H1 (cell line): ENCODE results near the gene CACNA2D4. TPM values are rescaled to one million over a fixed set of nuclear protein-coding genes. Genes with fewer than 3 reads are reported as not detected.

Experiments used
- CTCF ChIA-PET: fragments of 300-600 bp; sonication (Branson Sonifier 250); formaldehyde crosslinking; loops from one replicate; lab custom pipeline; 2021; ENCODE audit not compliant: partially characterized antibody; lab: Charles Lee
- POLR2A ChIA-PET: fragments of 300-600 bp; sonication (Branson Sonifier 250); formaldehyde crosslinking; loops from one replicate; lab custom pipeline; 2021; ENCODE audit warnings: inconsistent platforms; ENCODE audit not compliant: partially characterized antibody; lab: Charles Lee
- DNase-seq, 2 experiments: peaks; one replicate each; pipeline versions ENCODE4 v3.0.0 to v3.0.0-alpha.2; 2010 to 2022; ENCODE audit warnings: low spot score in 2 of 2, low read depth in 1 of 2, mixed read lengths in 1 of 2
- FAIRE-seq: peaks from 2 replicates; lab custom pipeline; 2011; peaks lifted over from hg19 to GRCh38; lab: Jason Lieb, UNC
- H2AFZ ChIP-seq: 2 replicates; pipeline ENCODE4 v1.8.1; 2012; ENCODE audit warnings: low read length, inconsistent platforms
- H2AK5ac ChIP-seq: 2 replicates; pipeline ENCODE4 v1.6.1; 2013; ENCODE audit warnings: low read depth, low read length
- H2BK120ac ChIP-seq: replicated peaks from 2 replicates; pipeline ENCODE3; 2013; ENCODE audit warnings: low read depth, low read length, inconsistent platforms
- H2BK12ac ChIP-seq: 2 replicates; pipeline ENCODE4 v1.6.1; 2013; ENCODE audit warnings: low read depth, low read length
- H2BK15ac ChIP-seq: 2 replicates; pipeline ENCODE4 v1.6.1; 2013; ENCODE audit warnings: low read length
- H2BK20ac ChIP-seq: 2 replicates; pipeline ENCODE4 v1.6.1; 2013; ENCODE audit warnings: low read length
- H2BK5ac ChIP-seq: 2 replicates; pipeline ENCODE4 v1.6.1; 2013; ENCODE audit warnings: low read depth, low read length
- H3K14ac ChIP-seq: 2 replicates; pipeline ENCODE4 v1.6.1; 2013; ENCODE audit warnings: inconsistent platforms; ENCODE audit not compliant: insufficient read length
- H3K18ac ChIP-seq: 2 replicates; pipeline ENCODE4 v1.6.1; 2013; ENCODE audit warnings: low read length; ENCODE audit errors: extremely low read depth
- H3K23ac ChIP-seq: 2 replicates; pipeline ENCODE4 v1.6.1; 2013; ENCODE audit warnings: inconsistent platforms; ENCODE audit not compliant: insufficient read length
- H3K23me2 ChIP-seq: 2 replicates; pipeline ENCODE4 v1.6.1; 2013; ENCODE audit warnings: low read depth, low read length
- H3K27ac ChIP-seq: 2 replicates; pipeline ENCODE4 v1.6.1; 2011; ENCODE audit warnings: low read depth, low read length, inconsistent platforms
- H3K27me3 ChIP-seq, 4 experiments: replicated peaks in 1 of 4; 1 replicate in 1 of 4; 2 replicates in 3 of 4; pipeline versions ENCODE4 v1.6.1 to v1.8.1; 2011 to 2013; ENCODE audit warnings: low read length in 3 of 4, mild to moderate bottlenecking in 3 of 4, inconsistent platforms in 2 of 4, mixed read lengths in 2 of 4, moderate library complexity in 1 of 4; ENCODE audit not compliant: control insufficient read depth in 3 of 4, insufficient read depth in 3 of 4; ENCODE audit errors: extremely low read depth in 1 of 4
- H3K36me3 ChIP-seq, 4 experiments: 2 replicates each; pipeline versions ENCODE4 v1.6.1 to v1.8.1; 2011 to 2013; ENCODE audit warnings: mild to moderate bottlenecking in 4 of 4, low read length in 3 of 4, moderate library complexity in 2 of 4, control low read depth in 1 of 4, inconsistent platforms in 1 of 4; ENCODE audit not compliant: insufficient read depth in 4 of 4, control insufficient read depth in 2 of 4
- H3K4ac ChIP-seq: replicated peaks from 2 replicates; pipeline ENCODE3; 2013; ENCODE audit warnings: low read length, low read depth, mixed read lengths, inconsistent platforms; ENCODE audit not compliant: insufficient read length
- H3K4me1 ChIP-seq, 4 experiments: replicated peaks in 1 of 4; 1 replicate in 1 of 4; 2 replicates in 3 of 4; pipeline versions ENCODE4 v1.6.1 to v1.8.1; 2011 to 2013; ENCODE audit warnings: low read length in 3 of 4, inconsistent platforms in 2 of 4, mixed read lengths in 1 of 4; ENCODE audit not compliant: insufficient read depth in 4 of 4, control insufficient read depth in 3 of 4
- H3K4me2 ChIP-seq, 2 experiments: 2 replicates each; pipeline versions ENCODE4 v1.6.1 to v1.8.1; 2011 to 2013; ENCODE audit warnings: low read depth in 2 of 2, low read length in 2 of 2, control low read depth in 1 of 2, inconsistent platforms in 1 of 2, mild to moderate bottlenecking in 1 of 2; ENCODE audit not compliant: insufficient read depth in 1 of 2
- H3K4me3 ChIP-seq, 4 experiments: fragments of 200-600, 300-600 bp in 1 of 4; sonication (generic), shearing (Covaris generic), sonication (Bioruptor Twin) in 1 of 4; 2 replicates each; pipeline versions ENCODE4 v1.5.1 to v1.8.1; 2011 to 2016; ENCODE audit warnings: low read length in 4 of 4, low read depth in 3 of 4, control low read depth in 2 of 4, inconsistent platforms in 2 of 4, mild to moderate bottlenecking in 2 of 4, mixed read lengths in 1 of 4, moderate library complexity in 1 of 4; ENCODE audit not compliant: insufficient read depth in 2 of 4; ENCODE audit errors: extremely low read depth in 1 of 4
- H3K56ac ChIP-seq: replicated peaks from 2 replicates; pipeline ENCODE3; 2013; ENCODE audit warnings: low read depth, mild to moderate bottlenecking, mixed read lengths, low read length, inconsistent platforms; ENCODE audit not compliant: insufficient read length
- H3K79me1 ChIP-seq: 2 replicates; pipeline ENCODE4 v1.6.1; 2013; ENCODE audit warnings: low read depth, low read length, control low read depth
- H3K79me2 ChIP-seq, 2 experiments: 2 replicates each; pipeline versions ENCODE4 v1.6.1 to v1.8.1; 2012 to 2013; ENCODE audit warnings: low read length in 2 of 2, mild to moderate bottlenecking in 2 of 2, inconsistent platforms in 1 of 2; ENCODE audit not compliant: insufficient read depth in 2 of 2, control insufficient read depth in 1 of 2
- H3K9ac ChIP-seq, 4 experiments: replicated peaks in 1 of 4; 1 replicate in 1 of 4; 2 replicates in 3 of 4; pipeline versions ENCODE4 v1.6.1 to v1.8.1; 2011 to 2013; ENCODE audit warnings: low read depth in 3 of 4, low read length in 3 of 4, control low read depth in 2 of 4, mild to moderate bottlenecking in 2 of 4, moderate library complexity in 2 of 4, inconsistent platforms in 1 of 4; ENCODE audit errors: extremely low read depth in 1 of 4
- H3K9me3 ChIP-seq, 2 experiments: 2 replicates each; pipeline versions ENCODE4 v1.6.1 to v1.8.1; 2012 to 2013; ENCODE audit warnings: mild to moderate bottlenecking in 2 of 2, moderate library complexity in 2 of 2, control low read depth in 1 of 2, inconsistent platforms in 1 of 2, low read depth in 1 of 2, low read length in 1 of 2, mixed read lengths in 1 of 2; ENCODE audit not compliant: insufficient read depth in 2 of 2
- H4K20me1 ChIP-seq, 2 experiments: replicated peaks in 1 of 2; 2 replicates each; pipeline versions ENCODE3 to v1.8.1; 2011 to 2013; ENCODE audit warnings: inconsistent platforms in 2 of 2, low read length in 2 of 2, mild to moderate bottlenecking in 1 of 2; ENCODE audit not compliant: insufficient read depth in 2 of 2, control insufficient read depth in 1 of 2
- H4K5ac ChIP-seq: 2 replicates; pipeline ENCODE4 v1.6.1; 2013; ENCODE audit warnings: low read length, low read depth, mixed read lengths, inconsistent platforms; ENCODE audit not compliant: insufficient read length
- H4K8ac ChIP-seq: 2 replicates; pipeline ENCODE4 v1.8.0; 2013; ENCODE audit warnings: mild to moderate bottlenecking, moderate library complexity, low read length, inconsistent platforms; ENCODE audit not compliant: insufficient read depth; ENCODE audit errors: extremely low read depth
- H4K91ac ChIP-seq: replicated peaks from 2 replicates; pipeline ENCODE3; 2013; ENCODE audit warnings: low read length, mixed read lengths, inconsistent platforms; ENCODE audit not compliant: insufficient read length
- ATF2 ChIP-seq: IDR thresholded peaks from 2 replicates; pipeline ENCODE4 v1.6.1; 2012; ENCODE audit warnings: low read length, inconsistent platforms
- BRCA1 ChIP-seq: IDR thresholded peaks from 2 replicates; pipeline ENCODE4 v1.6.1; 2012; ENCODE audit warnings: low read depth, low read length, improper control_type of control experiment
- EP300 ChIP-seq, 2 experiments: IDR thresholded peaks; 1 replicate in 1 of 2; 2 replicates in 1 of 2; pipeline ENCODE4 v1.6.1; 2011 to 2012; ENCODE audit warnings: low read depth in 2 of 2, low read length in 2 of 2, mild to moderate bottlenecking in 2 of 2, borderline replicate concordance in 1 of 2, inconsistent platforms in 1 of 2, moderate library complexity in 1 of 2
- MAX ChIP-seq: IDR thresholded peaks from 2 replicates; pipeline ENCODE4 v1.6.1; 2012; ENCODE audit warnings: inconsistent platforms
- NANOG ChIP-seq: IDR thresholded peaks from 2 replicates; pipeline ENCODE4 v1.6.1; 2011; ENCODE audit warnings: low read length, low read depth, mild to moderate bottlenecking, inconsistent platforms; ENCODE audit not compliant: insufficient read depth, poor library complexity, severe bottlenecking
- NRF1 ChIP-seq: IDR thresholded peaks from 2 replicates; pipeline ENCODE4 v1.6.1; 2011; ENCODE audit warnings: mild to moderate bottlenecking, low read depth, low read length, improper control_type of control experiment
- SIN3A ChIP-seq, 2 experiments: IDR thresholded peaks in 1 of 2; conservative IDR thresholded peaks in 1 of 2; 2 replicates each; pipeline ENCODE4 v1.6.1; 2011 to 2012; ENCODE audit warnings: low read length in 2 of 2, improper control_type of control experiment in 1 of 2, low read depth in 1 of 2, mild to moderate bottlenecking in 1 of 2
- SP4 ChIP-seq: IDR thresholded peaks from 2 replicates; pipeline ENCODE4 v1.6.1; 2012; ENCODE audit warnings: low read length, inconsistent platforms
- TAF7 ChIP-seq: optimal IDR thresholded peaks from 2 replicates; pipeline ENCODE3; 2011; ENCODE audit warnings: low read depth, mild to moderate bottlenecking, inconsistent platforms, low read length, moderate library complexity, borderline replicate concordance
- TCF12 ChIP-seq: IDR thresholded peaks from 2 replicates; pipeline ENCODE4 v1.6.1; 2011; ENCODE audit warnings: low read depth, mild to moderate bottlenecking, low read length
- WGBS, 2 experiments: shearing (Covaris generic) in 1 of 2; methylation state at CpG; one replicate each; pipeline versions ENCODE4 v1.1.6 to v1.1.7; 2013 to 2015; ENCODE audit warnings: low lambda C conversion rate in 2 of 2, mixed read lengths in 2 of 2, inconsistent platforms in 1 of 2, low coverage in 1 of 2, missing lambda C conversion rate in 1 of 2; ENCODE audit not compliant: insufficient replicate concordance in 2 of 2, insufficient coverage in 1 of 2, insufficient read length in 1 of 2; ENCODE audit errors: extremely low coverage in 1 of 2, missing lambda C conversion rate in 1 of 2; 5-methylcytosine and 5-hydroxymethylcytosine counted together
- polyA plus RNA-seq, 7 experiments: library from polyadenylated mRNA; depleted of rRNA in 3 of 7; stranded (reverse) in 5 of 7; unstranded in 2 of 7; fragments of >200 nt in 5 of 7; fragments of 200-250 nt in 2 of 7; gene quantifications; 1 replicate in 5 of 7; 2 replicates in 1 of 7; 4 replicates in 1 of 7; pipeline versions ENCODE4 v1.2.1 to v1.2.3, GENCODE V29; 2011 to 2013; ENCODE audit warnings: missing spikeins in 2 of 7, mixed read lengths in 2 of 7
- total RNA-seq: library from RNA; stranded (reverse); fragmentation: NEBNext Ultra II Directional; extraction: Animal tissue kit (Norgen Biotek cat#: 25700); gene quantifications from 2 replicates; pipeline ENCODE4 v1.2.1, GENCODE V29; 2021

Gene CACNA2D4
- total and polyA plus RNA-seq, 2 of the 8 experiments (the other 6 are each of a cell fraction or from before 2014, with no cell fraction given): 0.44 to 0.88 TPM

- Histone ChIP-seq H2AFZ (no peak overlapping the region), H2BK12ac (no peak overlapping the region), H2AK5ac (no peak overlapping the region), H3K23ac (no peak overlapping the region), H3K4me3 (no peak overlapping the region), H2BK15ac (no peak overlapping the region), H3K23me2 (peaks cover 5% of the 10 kb centered on the region), H2BK20ac (no peak overlapping the region), H4K20me1 (peaks cover 0 to 4% of the 10 kb centered on the region in 2 experiments), H3K18ac (no peak overlapping the region), H4K8ac (no peak overlapping the region), H3K14ac (no peak overlapping the region), H2BK120ac (no peak overlapping the region), H3K4me1 (peaks cover 0 to 2% (median 0%) of the 10 kb centered on the region in 4 experiments; a peak in 1 of 7 replicates), H4K5ac (no peak overlapping the region), H3K79me2 (no peaks in the 10 kb centered on the region), H3K27me3 (no peaks in the 10 kb centered on the region; a peak in 1 of 7 replicates), H3K9ac (no peak overlapping the region), H3K36me3 (0 out of 8 replicates have a peak, but pooled peaks cover 0 to 3% (median 0%) of the 10 kb centered on the region in 4 experiments), H4K91ac (no peak overlapping the region), H3K56ac (no peak overlapping the region), H3K4me2 (no peak overlapping the region), H3K27ac (no peak overlapping the region), H3K9me3 (no peaks in the 10 kb centered on the region), H2BK5ac (peak overlapping the region; percentile 24; the same call in 1 of the 2 replicates), H3K79me1 (no peaks in the 10 kb centered on the region), H3K4ac (no peak overlapping the region)
- DNase-seq (peak in 1 of 2 experiments; percentile 51), FAIRE-seq (no peak)
- ChIA-PET CTCF (interaction anchor here (0.7 to 1.8 kb wide), 5 partner anchors 132 to 280 kb away, joined by 3 to 6 read pairs (median 4); no protein-coding TSS in a partner anchor), POLR2A (no interaction called here)
- 89% methylated on average over 15 of the region's 16 CpGs; no CpG with 5 or more reads in 1 of the 2 experiments for WGBS, 2 experiments
- TF ChIP-seq NANOG (no peak), NRF1 (no peak), EP300 (IDR thresholded peaks at IDR 0.05; ENCODE audit: borderline replicate concordance in 1 of 2, low read depth in 2 of 2, low read length in 2 of 2) (no peak), TAF7 (no peak), MAX (peak; percentile 69), BRCA1 (no peak), SP4 (no peak), TCF12 (no peak), ATF2 (no peak), SIN3A (conservative IDR thresholded peaks at IDR 0.05 in 1 of 2, IDR thresholded peaks at IDR 0.05 in 1 of 2; ENCODE audit: low read depth in 1 of 2, low read length in 2 of 2) (no peak)
Measured at GRCh38 chr12:1933342-1934051, 15.0 kb upstream of the CACNA2D4 start.
